ENCODE results near the gene RICTOR. TPM values are rescaled to one million over a fixed set of nuclear protein-coding genes. Genes with fewer than 3 reads are reported as not detected.

RICTOR gene
- 58.9 TPM for total RNA-seq

- DNase-seq, result peak; percentile 95
Observed at GRCh38 chr5:39074017-39074814, at the start of gene RICTOR. Gene RICTOR (minus strand): TSS chr5:39074399. CDS start chr5:39074377, 22 bp downstream.

- no peak for DNase-seq
Observed at GRCh38 chr5:39121922-39122321, 47.7 kb upstream of the RICTOR start.

- no peak for DNase-seq
Observed at GRCh38 chr5:39121315-39121714, 47.1 kb upstream of the RICTOR start.

- no peak for DNase-seq
Observed at GRCh38 chr5:39120052-39120420, 45.8 kb upstream of the RICTOR start.

- DNase-seq, result no peak
Observed at GRCh38 chr5:39119404-39120051, 45.3 kb upstream of the RICTOR start.

GRCh38 chr5:39118638-39119037 is 44.4 kb upstream of the RICTOR start:
- no peak for DNase-seq

GRCh38 chr5:39117401-39117800 is 43.2 kb upstream of the RICTOR start:
- no peak for DNase-seq

GRCh38 chr5:39116344-39117170 is 42.4 kb upstream of the RICTOR start:
- DNase-seq, result no peak

- DNase-seq, result no peak
Observed at GRCh38 chr5:39115644-39116343, 41.6 kb upstream of the RICTOR start.

- no peak for DNase-seq
Observed at GRCh38 chr5:39114155-39114554, 40.0 kb upstream of the RICTOR start.

GRCh38 chr5:39113354-39113953 is 39.3 kb upstream of the RICTOR start:
- DNase-seq, result no peak

GRCh38 chr5:39109606-39110005 is 35.4 kb upstream of the RICTOR start:
- DNase-seq, result no peak

GRCh38 chr5:39108987-39109386 is 34.8 kb upstream of the RICTOR start:
- no peak for DNase-seq

GRCh38 chr5:39107350-39107749 is 33.2 kb upstream of the RICTOR start:
- DNase-seq, result no peak

GRCh38 chr5:39106322-39106721 is 32.1 kb upstream of the RICTOR start:
- DNase-seq, result peak; percentile 8

GRCh38 chr5:39104221-39104620 is 30.0 kb upstream of the RICTOR start:
- no peak for DNase-seq

GRCh38 chr5:39102684-39103155 is 28.5 kb upstream of the RICTOR start:
- no peak for DNase-seq

- no peak for DNase-seq
Observed at GRCh38 chr5:39100851-39101396, 26.7 kb upstream of the RICTOR start.

- DNase-seq, result no peak
Observed at GRCh38 chr5:39100301-39100850, 26.2 kb upstream of the RICTOR start.

- DNase-seq, result no peak
Observed at GRCh38 chr5:39099831-39100230, 25.6 kb upstream of the RICTOR start.

- DNase-seq, result no peak
Observed at GRCh38 chr5:39093352-39093751, 19.2 kb upstream of the RICTOR start.

Data from tongue (tissue), 2 donors.